GM12878 (cell line): ENCODE results near the gene NR1D1. TPM values are rescaled to one million over a fixed set of nuclear protein-coding genes. Genes with fewer than 3 reads are reported as not detected.

ENCODE experiments used
- CREM ChIP-seq: IDR thresholded peaks from 2 replicates; pipeline ENCODE4 v1.6.1; 2014; ENCODE audit warnings: antibody characterized with exemption, low read depth
- ETV6 ChIP-seq, 2 experiments: fragments of 450-650 bp in 1 of 2; IDR thresholded peaks in 1 of 2; conservative IDR thresholded peaks in 1 of 2; 2 replicates each; pipeline ENCODE4 v1.6.1; 2014; ENCODE audit warnings: antibody characterized with exemption in 1 of 2, borderline replicate concordance in 1 of 2, low read depth in 1 of 2, mild to moderate bottlenecking in 1 of 2, moderate library complexity in 1 of 2
- HDAC6 ChIP-seq: fragments of 200-600 bp; sonication (generic); IDR thresholded peaks from one replicate; pipeline ENCODE4 v1.8.0; 2017; ENCODE audit warnings: antibody characterized with exemption; ENCODE audit not compliant: unreplicated experiment
- PAX5 ChIP-seq: IDR thresholded peaks from 2 replicates; pipeline ENCODE4 v1.6.1; 2011; ENCODE audit warnings: low read depth, low read length, borderline replicate concordance
- SMAD5 ChIP-seq: IDR thresholded peaks from 2 replicates; pipeline ENCODE4 v1.6.1; 2016; ENCODE audit warnings: antibody characterized with exemption, low read depth
- ZNF687 ChIP-seq: fragments of 450-650 bp; IDR thresholded peaks from 2 replicates; pipeline ENCODE4 v1.6.1; 2017; ENCODE audit warnings: mild to moderate bottlenecking, moderate library complexity
- polyA plus RNA-seq, 11 experiments: library from polyadenylated mRNA; depleted of rRNA in 4 of 11; unstranded in 6 of 11; stranded (reverse) in 5 of 11; fragments of >200 nt; fragmentation: Nextera tagmentation in 4 of 11; fragmentation: Illumina TruSeq in 1 of 11; extraction: Ambion mirVana in 4 of 11; extraction: Trizol in 1 of 11; gene quantifications; 1 replicate in 1 of 11; 2 replicates in 10 of 11; pipeline versions ENCODE4 v1.2.1 to v1.2.3, GENCODE V29; 2011 to 2016; ENCODE audit warnings: inconsistent platforms in 2 of 11, missing spikeins in 2 of 11, low read depth in 1 of 11
- total RNA-seq, 4 experiments: library from RNA; depleted of rRNA in 3 of 4; stranded (reverse); fragments of >200 nt in 3 of 4; fragmentation: Illumina TruSeq in 1 of 4; extraction: Trizol in 1 of 4; gene quantifications; 2 replicates each; pipeline versions ENCODE4 v1.2.1 to v1.2.3, GENCODE V29; 2013 to 2021

The NR1D1 gene
- total and polyA plus RNA-seq, 10 of the 15 experiments (the other 5 are each of a cell fraction or from before 2014, with no cell fraction given), result 0.10 to 3.4 (median 0.94) TPM

GRCh38 chr17:40097931-40098845 is 2.2 kb downstream of the NR1D1 start (continued):
- TF ChIP-seq ETV6 (conservative IDR thresholded peaks at IDR 0.05 in 1 of 2, IDR thresholded peaks at IDR 0.05 in 1 of 2; ENCODE audit: borderline replicate concordance in 1 of 2, low read depth in 1 of 2) (no peak), PAX5 (no peak), CREM (no peak), ZNF687 (peak; percentile 97), SMAD5 (no peak), HDAC6 (no peak)
